Neural cell (in vitro differentiated cells): ENCODE results near the gene PHF23.

Source experiments
- CTCF ChIP-seq: fragments of 450-650 bp; IDR thresholded peaks from 2 replicates; pipeline ENCODE4 v1.5.1; 2014; ENCODE audit warnings: antibody characterized with exemption, mild to moderate bottlenecking, moderate library complexity; ENCODE audit not compliant: poor library complexity, severe bottlenecking
- EP300 ChIP-seq: fragments of 450-650 bp; conservative IDR thresholded peaks from 2 replicates; pipeline ENCODE4 v1.6.1; 2014; ENCODE audit warnings: antibody characterized with exemption, mild to moderate bottlenecking, moderate library complexity; ENCODE audit not compliant: poor library complexity, severe bottlenecking
- EZH2 ChIP-seq: fragments of 200-600, 300-800 bp; shearing (Covaris generic), sonication (generic); IDR thresholded peaks from 2 replicates; pipeline ENCODE4 v1.6.1; 2014; ENCODE audit warnings: antibody characterized with exemption, low read length, borderline replicate concordance, mild to moderate bottlenecking; ENCODE audit not compliant: insufficient read depth, poor library complexity, severe bottlenecking
- MXI1 ChIP-seq: fragments of 450-650 bp; conservative IDR thresholded peaks from 2 replicates; pipeline ENCODE4 v1.6.1; 2014; ENCODE audit warnings: antibody characterized with exemption, mild to moderate bottlenecking; ENCODE audit not compliant: poor library complexity, severe bottlenecking
- POLR2AphosphoS5 ChIP-seq: IDR thresholded peaks from 2 replicates; pipeline ENCODE4 v1.6.1; 2012
- RAD21 ChIP-seq: fragments of 450-650 bp; conservative IDR thresholded peaks from 2 replicates; pipeline ENCODE4 v1.6.1; 2014; ENCODE audit warnings: antibody characterized with exemption, mild to moderate bottlenecking, moderate library complexity

GRCh38 chr17:7258731-7259554, 19.7 kb upstream of the PHF23 start:
- no peak for TF ChIP-seq CTCF
- no peak for TF ChIP-seq MXI1
- no peak for TF ChIP-seq RAD21
- TF ChIP-seq POLR2AphosphoS5 = no peak
- TF ChIP-seq EZH2 = no peak
- no peak for TF ChIP-seq EP300
